GM08714 (cell line): Measurements from ENCODE around the gene ITM2A.

Source experiments
- H3K4me3 ChIP-seq: fragments of 200-500 bp; sonication (Bioruptor generic); 2 replicates; pipeline ENCODE4 v1.5.1; 2014; ENCODE audit warnings: mild to moderate bottlenecking, low read length, inconsistent platforms
- ZNF274 ChIP-seq: IDR thresholded peaks from 2 replicates; pipeline ENCODE4 v1.6.1; 2012; ENCODE audit warnings: mild to moderate bottlenecking, low read depth, low read length

ITM2A gene

DNA sequence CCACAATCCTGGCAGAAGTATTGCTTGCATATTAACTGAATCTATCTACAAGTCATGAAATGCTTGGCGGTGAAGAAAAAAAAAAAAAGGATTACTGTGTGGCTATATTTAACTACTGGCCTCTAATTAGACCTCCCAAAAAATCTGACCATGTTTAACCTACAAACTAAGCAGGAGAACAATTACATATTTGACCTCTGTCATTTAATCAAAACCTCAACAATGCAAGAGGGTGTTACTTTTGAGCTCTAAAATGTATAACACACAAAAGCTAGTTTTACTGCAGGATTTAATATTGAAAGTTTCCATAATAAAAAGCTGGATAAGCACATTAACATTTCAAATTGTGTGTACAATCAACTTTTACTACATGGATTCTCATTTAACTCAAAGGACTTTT is 1.5 kb downstream of the ITM2A start:
- peak overlapping the region; percentile 72; the same call in 1 of the 2 replicates for H3K4me3 ChIP-seq

DNA sequence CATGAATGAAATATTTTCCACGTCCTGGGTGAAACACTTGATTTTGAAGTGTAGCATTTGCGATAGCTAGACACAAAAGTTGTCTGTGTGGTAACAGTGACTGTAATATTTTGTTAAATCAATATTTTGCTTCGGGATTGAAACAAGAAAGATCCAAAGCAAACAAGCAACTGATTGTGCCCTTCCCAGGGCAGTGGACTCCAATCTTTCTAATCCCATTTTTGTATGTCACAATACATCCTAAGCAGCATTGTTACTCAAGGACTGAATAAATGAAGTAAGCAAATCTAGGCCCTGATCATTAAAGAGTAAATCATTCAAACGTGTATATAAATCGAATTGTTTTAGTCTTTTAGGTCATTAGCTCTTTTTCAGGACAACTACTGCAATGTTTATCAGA is 2.8 kb downstream of the ITM2A start:
- TF ChIP-seq ZNF274, result no peak
- no peak overlapping the region for H3K4me3 ChIP-seq

More for the DNA sequence above, 1.5 kb downstream of the ITM2A start:
- no peak for TF ChIP-seq ZNF274

DNA sequence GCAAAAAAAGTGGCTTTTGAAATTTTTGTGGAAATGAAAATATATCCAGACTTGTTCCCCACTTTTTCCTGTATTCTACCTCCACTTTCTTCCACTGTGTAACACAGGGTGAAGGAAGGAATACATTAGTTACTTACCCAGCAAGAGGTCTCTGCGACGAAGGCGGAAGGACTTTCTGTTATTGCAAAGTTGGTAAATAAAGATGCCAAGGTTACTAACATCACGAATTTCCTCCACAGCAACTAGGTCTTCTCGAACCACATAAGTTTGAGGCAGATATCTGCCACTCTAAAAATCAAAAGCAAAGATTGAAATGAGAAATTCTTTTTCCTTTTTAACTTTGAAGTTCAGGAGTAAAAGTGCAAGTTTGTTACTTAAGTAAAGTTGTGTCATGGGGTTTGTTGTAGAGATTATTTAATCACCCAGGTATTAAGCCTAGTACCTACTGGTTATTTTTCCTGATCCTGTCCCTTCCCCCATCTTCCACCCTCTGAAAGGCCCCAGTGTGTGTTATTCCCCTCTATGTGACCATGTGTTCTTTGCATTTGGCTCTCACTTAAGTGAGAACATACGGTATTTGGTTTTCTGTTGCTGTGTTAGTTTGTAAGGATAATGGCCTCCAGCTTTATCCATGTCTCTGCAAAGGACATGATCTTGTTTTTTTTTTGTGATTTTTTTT is 5.8 kb downstream of the ITM2A start:
- no peak for TF ChIP-seq ZNF274
- H3K4me3 ChIP-seq, result no peak overlapping the region

DNA sequence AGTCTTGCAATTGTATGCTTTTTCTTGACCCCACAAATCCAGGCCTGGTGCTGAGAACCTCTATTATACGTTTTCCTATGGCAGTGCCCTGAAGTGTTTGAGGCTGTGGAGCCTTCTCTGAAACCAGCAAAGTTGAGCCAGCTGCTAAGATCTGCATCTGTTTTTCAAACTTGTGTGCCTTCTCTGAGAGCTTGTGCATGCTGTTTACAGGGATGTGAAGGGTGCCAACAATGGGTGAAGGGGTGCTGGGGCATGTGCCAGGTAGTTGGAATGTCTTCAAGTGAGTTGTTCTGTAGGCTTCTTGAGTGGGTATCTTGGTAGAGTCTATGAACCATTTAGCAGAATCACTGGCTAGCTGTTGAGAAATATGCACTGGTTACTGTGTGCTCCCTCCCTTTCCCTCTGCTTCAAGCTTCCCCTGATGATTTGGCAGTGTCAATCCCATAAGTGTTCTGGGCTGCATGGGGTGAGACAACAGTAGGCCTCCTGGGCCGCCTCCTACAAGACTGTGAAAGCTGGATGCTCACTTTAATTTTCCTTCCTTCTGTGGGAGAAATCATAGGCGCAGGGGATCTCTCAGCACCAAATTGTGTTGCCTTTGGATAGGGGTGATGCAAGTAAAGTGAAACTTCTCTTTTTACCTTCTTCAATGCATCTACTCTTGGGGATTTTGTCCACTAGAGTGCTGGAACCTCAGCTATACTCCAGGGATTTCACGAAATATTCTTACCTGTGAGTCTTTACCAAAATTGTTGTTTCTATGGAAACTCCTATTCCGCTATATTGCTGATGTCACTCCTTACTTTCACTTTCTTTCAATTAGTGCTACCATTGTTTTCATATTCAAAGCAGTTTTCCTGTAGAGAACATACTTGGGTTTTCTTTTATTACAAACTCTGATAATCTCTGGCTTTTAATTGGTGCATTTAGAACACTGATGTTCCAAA is 30.0 kb downstream of the ITM2A start:
- no peak overlapping the region for H3K4me3 ChIP-seq
- no peak for TF ChIP-seq ZNF274

DNA sequence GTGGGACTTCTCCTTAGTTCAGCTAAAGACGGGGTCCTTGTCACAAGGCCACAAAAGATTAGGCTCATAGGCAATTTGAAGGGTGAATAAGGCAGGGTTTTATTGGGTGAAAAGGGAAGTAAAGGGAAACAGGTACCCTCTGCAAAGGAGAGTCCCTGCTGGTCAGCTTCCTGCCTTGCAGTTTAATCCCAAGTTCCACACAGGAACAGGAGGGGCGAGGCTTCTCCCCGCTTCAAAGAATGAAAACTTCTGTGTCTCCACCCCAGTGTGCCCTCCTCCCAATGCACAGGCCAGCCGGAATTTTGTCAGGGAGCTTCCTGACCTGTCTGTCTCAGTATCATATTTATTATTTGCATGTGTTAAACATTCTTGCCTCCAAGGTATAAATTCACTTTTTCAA is 37.1 kb downstream of the ITM2A start:
- H3K4me3 ChIP-seq, result no peak overlapping the region
- no peak for TF ChIP-seq ZNF274

DNA sequence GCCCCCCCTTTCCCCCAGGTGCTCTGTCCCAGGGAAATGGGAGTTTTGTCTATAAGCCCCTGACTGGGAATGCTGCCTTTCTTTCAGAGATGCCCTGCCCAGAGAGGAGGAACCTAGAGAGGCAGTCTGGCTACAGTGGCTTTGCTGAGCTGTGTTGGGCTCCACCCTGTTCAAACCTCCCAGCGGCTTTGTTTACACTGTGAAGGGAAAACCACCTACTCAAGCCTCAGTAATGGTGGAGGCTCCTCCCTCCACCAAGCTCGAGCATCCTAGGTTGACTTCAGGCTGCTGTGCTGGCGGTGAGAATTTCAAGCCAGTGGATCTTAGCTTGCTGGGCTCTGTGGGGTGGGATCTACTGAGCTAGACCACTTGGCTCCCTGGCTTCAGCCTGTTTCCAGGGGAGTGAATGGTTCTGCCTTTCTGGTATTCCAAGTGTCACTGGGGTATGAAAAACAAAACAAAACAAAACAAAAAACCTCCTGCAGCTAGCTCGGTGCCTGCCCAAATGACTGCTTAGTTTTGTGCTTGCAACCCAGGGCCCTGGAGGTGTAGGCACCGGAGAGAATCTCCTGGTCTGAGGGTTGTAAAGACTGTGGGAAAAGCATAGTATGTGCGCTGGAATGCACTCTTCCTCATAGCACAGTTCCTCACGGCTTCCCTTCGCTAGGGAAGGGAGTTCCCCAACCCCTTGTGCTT is 41.7 kb downstream of the ITM2A start:
- no peak overlapping the region for H3K4me3 ChIP-seq
- no peak for TF ChIP-seq ZNF274
